Heart right ventricle (tissue), 16 donors: ENCODE measurements around the gene ERVK3-1. TPM values are rescaled to one million over a fixed set of nuclear protein-coding genes. Genes with fewer than 3 reads are reported as not detected.
"Not testable (repeated sequence)": the region's sequence is repeated elsewhere in the genome, so short reads cannot be mapped to it uniquely, and the experiment has no call there.

Experiments
- ATAC-seq, 8 donors: fragments of 200-7000 bp; cut with Tn5 transposase; one replicate each; pipeline ENCODE4 v1.9.1; 2020; ENCODE audit warnings: mild to moderate bottlenecking in 8 of 8, moderate library complexity in 8 of 8, moderate number of reproducible peaks in 1 of 8
- DNase-seq, 2 donors: peaks; one replicate each; pipeline ENCODE4 v3.0.0-alpha.2; 2020
- H3K27ac ChIP-seq, 10 donors: fragments of 200-600 bp; sonication (generic) in 2 of 10; one replicate each; pipeline versions ENCODE4 v1.5.0 to v1.8.0; 2020 to 2022; ENCODE audit warnings: mild to moderate bottlenecking in 3 of 10
- H3K27me3 ChIP-seq, 7 donors: fragments of 200-600 bp; one replicate each; pipeline ENCODE4 v1.8.0; 2021 to 2022; ENCODE audit warnings: mild to moderate bottlenecking in 2 of 7
- H3K36me3 ChIP-seq, 9 donors: fragments of 200-600 bp; sonication (generic) in 1 of 9; one replicate each; pipeline versions ENCODE4 v1.5.0 to v1.8.0; 2020 to 2022; ENCODE audit warnings: mild to moderate bottlenecking in 2 of 9
- H3K4me1 ChIP-seq, 9 donors: fragments of 200-600 bp; sonication (generic) in 1 of 9; one replicate each; pipeline versions ENCODE4 v1.5.0 to v1.8.0; 2020 to 2022; ENCODE audit warnings: mild to moderate bottlenecking in 4 of 9
- H3K4me3 ChIP-seq, 10 donors: fragments of 200-600 bp; sonication (generic) in 2 of 10; one replicate each; pipeline versions ENCODE4 v1.5.0 to v1.8.0; 2020 to 2022; ENCODE audit warnings: mild to moderate bottlenecking in 7 of 10, moderate library complexity in 2 of 10
- H3K9me3 ChIP-seq, 11 donors: fragments of 200-600 bp in 10 of 11; sonication (generic) in 2 of 11; one replicate each; pipeline versions ENCODE4 v1.5.0 to v1.8.0; 2013 to 2022; ENCODE audit warnings: mild to moderate bottlenecking in 2 of 11, control low read depth in 1 of 11, moderate library complexity in 1 of 11
- WGBS, 2 donors: extraction: QIAGEN DNeasy Blood & Tissue Kit; methylation state at CpG; one replicate each; pipeline ENCODE4 v1.1.7; 2013; ENCODE audit warnings: inconsistent platforms in 1 of 2; 5-methylcytosine and 5-hydroxymethylcytosine counted together
- intact Hi-C, 10 donors: fragments of 100-400 bp; cut with DNase I; formaldehyde crosslinking; loops; one replicate each; pipeline versions ENCODE4 v1.11.1 to v1.14.2; 2022
- long read RNA-seq, 3 donors: library from polyadenylated mRNA; unstranded; transcript quantifications; one replicate each; pipeline ENCODE4 v2.0.0, GENCODE V29; 2020 to 2021
- polyA plus RNA-seq, 2 donors: library from polyadenylated mRNA; stranded (reverse); fragments of 200-250 nt; gene quantifications; one replicate each; pipeline ENCODE4 v1.2.3, GENCODE V29; 2013
- total RNA-seq, 10 donors: library from RNA; stranded (reverse); fragmentation: NEBNext Ultra II Directional in 3 of 10; extraction: Animal tissue kit (Norgen Biotek cat#: 25700) in 3 of 10; gene quantifications; one replicate each; pipeline versions ENCODE4 v1.2.1 to v1.2.4, GENCODE V29; 2021 to 2023
- TF ChIP-seq, protein P1 (sequence below), 9 donors: fragments of 200-600 bp; sonication (generic) in 2 of 9; IDR thresholded peaks; one replicate each; pipeline versions ENCODE4 v1.5.0 to v1.8.0; 2021 to 2022; ENCODE audit warnings: antibody characterized with exemption in 9 of 9, mild to moderate bottlenecking in 5 of 9, moderate library complexity in 1 of 9
- donor health status: Arrhythmogenic right ventricular cardiomyopathy.
- donor health status: ischemic (EF 13 %, LVEDD 7.1; RV severe dilation, severe dysfunction).
- donor health status: healthy with polysubstance abuse.
- donor health status: DM: no; HTN: yes; CAD: no.
- donor health status: DM: no; HTN: no; CAD: no.
- donor health status: ischemic (EF 25% LVEDD 6.9; RV normal size, moderate dysfunction).
- donor health status: ischemic (EF 25% LVEDD 5.7; RV mildly dilated, moderate dysfunction).
- donor health status: healthy.
- donor health status: DM: yes; HTN: yes; CAD: no.
- donor health status: Ischemic cardiomyopathy.
- donor health status: ischemic (EF 35%, LVEDD 5.7; RV mildly dilated, moderate dysfunction).
- donor health status: nonischemic (EF 11% LVEDD 7.7; RV severe dilation, severe dysfunction).
- donor health status: DM: yes; HTN: yes; CAD: no.
- donor health status: PGD.
- donor health status: ischemic (EF 29% LVEDD 5.4; RV normal size, mild dysfunction).
- donor health status: nonischemic (EF 23%, LVEDD 6.1; RV moderate dilation, normal function).

The ERVK3-1 gene, protein sequence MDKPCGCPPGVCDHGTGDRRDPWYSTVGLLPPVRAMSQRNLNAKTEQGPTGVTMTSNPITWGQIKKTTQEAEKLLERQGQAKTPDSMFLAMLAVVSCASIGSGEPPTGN
- total RNA-seq, result 10 to 100 TPM; 14.4 to 28.7 (median 17.7) TPM
- 10 to 100 TPM; 28.6 to 57.5 TPM for polyA plus RNA-seq
- long read RNA-seq, donor 1, transcript ERVK3-1-201 (4 exons, 1,469 nt), result major isoform, 17 of 23 reads
- long read RNA-seq, donor 1, partial matches to known transcripts, result 0 of 23 reads
- long read RNA-seq, donor 1, other reads (novel, unspliced or antisense), result 3 of 23 reads
- long read RNA-seq, donor 2, transcript ERVK3-1-201 (4 exons, 1,469 nt), result major isoform, 13 of 20 reads
- long read RNA-seq, donor 2, partial matches to known transcripts, result 0 of 20 reads
- long read RNA-seq, donor 2, other reads (novel, unspliced or antisense), result 2 of 20 reads
- long read RNA-seq, donor 3, transcript ERVK3-1-201 (4 exons, 1,469 nt), result major isoform, 10 of 18 reads
- long read RNA-seq, donor 3, partial matches to known transcripts, result 0 of 18 reads
- long read RNA-seq, donor 3, other reads (novel, unspliced or antisense), result 1 of 18 reads

DNA sequence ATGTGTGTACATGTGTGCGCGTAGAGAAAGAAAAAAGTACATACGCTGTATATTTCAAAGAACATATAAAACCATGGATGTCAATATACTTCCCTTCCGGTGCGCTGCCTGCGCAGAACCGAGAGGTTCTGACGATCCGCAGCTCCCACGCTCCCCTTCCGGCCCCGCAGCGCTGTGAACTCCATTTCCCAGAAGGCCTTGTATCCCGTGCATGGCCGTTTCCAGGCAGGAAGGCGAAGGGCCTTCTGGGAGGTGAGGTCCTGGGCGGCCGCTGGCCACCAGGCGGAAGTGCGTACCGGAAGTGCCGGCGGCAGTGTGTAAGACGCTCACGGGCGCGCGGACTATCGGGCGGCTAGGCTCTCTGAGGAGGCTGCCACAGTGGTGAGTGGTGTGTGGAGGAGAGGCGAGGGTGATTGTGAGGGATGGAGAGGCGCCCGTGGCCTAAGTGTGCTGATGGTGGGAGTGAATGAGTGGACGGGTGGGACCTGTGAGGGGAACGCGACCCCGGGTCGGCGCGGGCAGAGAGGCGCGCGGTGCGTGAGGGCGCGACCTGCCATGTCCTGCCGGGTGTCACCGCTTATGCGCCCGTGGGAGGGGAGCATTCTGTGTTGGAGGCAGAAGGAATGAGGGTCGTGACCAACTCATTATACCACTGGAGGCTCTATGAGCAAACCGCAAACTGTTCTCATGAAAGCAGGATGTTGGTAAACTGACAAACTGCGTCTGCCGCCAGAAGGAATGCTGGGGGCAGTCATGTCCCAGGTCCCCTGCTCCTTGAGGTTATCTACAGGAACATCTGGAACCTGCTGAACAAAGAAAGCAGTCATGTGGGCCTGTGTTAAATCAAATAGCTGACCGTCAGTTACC, at the start of gene ERVK3-1:
Gene ERVK3-1 (plus strand): TSS at position 313 of the 867 bp plus-strand sequence. CDS start 6,792 bp downstream, outside the sequence.
- H3K9me3 ChIP-seq, result peaks cover 0 to 15% (median 0%) of the 10 kb centered on the region in 11 donors
- peaks cover 0 to 55% (median 22%) of the 10 kb centered on the region in 9 donors for H3K36me3 ChIP-seq
- TF ChIP-seq, protein P1, sequence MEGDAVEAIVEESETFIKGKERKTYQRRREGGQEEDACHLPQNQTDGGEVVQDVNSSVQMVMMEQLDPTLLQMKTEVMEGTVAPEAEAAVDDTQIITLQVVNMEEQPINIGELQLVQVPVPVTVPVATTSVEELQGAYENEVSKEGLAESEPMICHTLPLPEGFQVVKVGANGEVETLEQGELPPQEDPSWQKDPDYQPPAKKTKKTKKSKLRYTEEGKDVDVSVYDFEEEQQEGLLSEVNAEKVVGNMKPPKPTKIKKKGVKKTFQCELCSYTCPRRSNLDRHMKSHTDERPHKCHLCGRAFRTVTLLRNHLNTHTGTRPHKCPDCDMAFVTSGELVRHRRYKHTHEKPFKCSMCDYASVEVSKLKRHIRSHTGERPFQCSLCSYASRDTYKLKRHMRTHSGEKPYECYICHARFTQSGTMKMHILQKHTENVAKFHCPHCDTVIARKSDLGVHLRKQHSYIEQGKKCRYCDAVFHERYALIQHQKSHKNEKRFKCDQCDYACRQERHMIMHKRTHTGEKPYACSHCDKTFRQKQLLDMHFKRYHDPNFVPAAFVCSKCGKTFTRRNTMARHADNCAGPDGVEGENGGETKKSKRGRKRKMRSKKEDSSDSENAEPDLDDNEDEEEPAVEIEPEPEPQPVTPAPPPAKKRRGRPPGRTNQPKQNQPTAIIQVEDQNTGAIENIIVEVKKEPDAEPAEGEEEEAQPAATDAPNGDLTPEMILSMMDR (IDR thresholded peaks at IDR 0.05), result peak in 6 of 9 donors; percentile 12 to 27 (median 17)
- H3K4me1 ChIP-seq, result peaks cover 3 to 24% (median 18%) of the 10 kb centered on the region in 9 donors
- peak; percentile 99 to 100 (median 100) for ATAC-seq
- H3K27ac ChIP-seq, result peak within 1 kb of the TSS; percentile 60 to 96 (median 91)
- intact Hi-C loops, result loop anchor here in 3 of 10 donors (1.0 to 10.0 kb wide), 5 partner anchors 58 to 122 kb away; partner anchors contain the start of genes ZNF274 (in 2 of the 3), ZNF497 (in 1 of the 3) and ZNF544 (in 1 of the 3)
- WGBS, 2 donors, result 1% methylated on average over 55 of the region's 55 CpGs
- DNase-seq, result peak; percentile 94 to 95
- H3K27me3 ChIP-seq, result no peaks in the 10 kb centered on the region
- H3K4me3 ChIP-seq, result peak within 1 kb of the TSS; percentile 50 to 97 (median 76)

DNA sequence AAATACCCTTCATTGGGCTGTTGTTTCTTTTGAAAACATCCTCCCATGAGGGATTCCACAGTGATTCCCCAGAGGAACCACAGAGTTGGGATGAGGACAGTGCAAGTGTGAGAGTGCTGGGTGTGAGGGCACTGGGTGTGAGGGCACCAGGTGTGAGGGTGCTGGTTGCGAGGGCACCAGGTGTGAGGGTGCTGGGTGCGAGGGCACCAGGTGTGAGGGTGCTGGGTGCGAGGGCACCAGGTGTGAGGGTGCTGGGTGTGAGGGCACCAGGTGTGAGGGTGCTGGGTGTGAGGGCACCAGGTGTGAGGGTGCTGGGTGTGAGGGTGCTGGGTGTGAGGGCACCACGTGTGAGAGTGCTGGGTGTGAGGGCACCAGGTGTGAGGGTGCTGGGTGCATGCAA, 46.9 kb upstream of the ERVK3-1 start:
- H3K36me3 ChIP-seq, result peaks cover 39 to 100% (median 98%) of the 10 kb centered on the region in 9 donors
- 92 to 97% methylated on average over 3 to 4 of the region's 4 CpGs for WGBS, 2 donors

DNA sequence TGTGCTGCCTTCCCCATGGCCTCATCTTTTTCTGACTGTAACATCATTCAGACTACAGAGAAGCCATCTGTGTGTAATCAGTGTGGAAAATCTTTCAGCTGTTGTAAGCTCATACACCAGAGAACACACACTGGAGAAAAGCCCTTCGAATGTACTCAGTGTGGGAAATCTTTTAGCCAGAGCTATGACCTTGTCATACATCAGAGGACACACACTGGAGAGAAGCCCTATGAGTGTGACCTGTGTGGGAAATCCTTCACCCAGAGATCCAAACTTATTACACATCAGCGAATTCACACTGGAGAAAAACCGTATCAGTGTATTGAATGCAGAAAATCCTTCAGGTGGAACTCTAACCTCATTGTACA, 43.6 kb upstream of the ERVK3-1 start:
- intact Hi-C loops, result loop anchor here in 6 of 10 donors (5.0 to 10.0 kb wide), 3 partner anchors 57 to 277 kb away; no protein-coding TSS in a partner anchor
- 98 to 99% methylated on average over 3 of the region's 3 CpGs for WGBS, 2 donors

More for the DNA sequence above, 46.9 kb upstream of the ERVK3-1 start:
- not testable (repeated sequence) for H3K4me3 ChIP-seq, H3K27ac ChIP-seq, DNase-seq, ATAC-seq, H3K27me3 ChIP-seq, H3K4me1 ChIP-seq
- H3K9me3 ChIP-seq, result peaks cover 49 to 100% (median 100%) of the 10 kb centered on the region in 11 donors
- intact Hi-C loops, result loop anchor here in 2 of 10 donors (10.0 kb wide), 1 partner anchor 53 kb away; no protein-coding TSS in a partner anchor

More for the DNA sequence above, 43.6 kb upstream of the ERVK3-1 start:
- Histone ChIP-seq H3K27me3 (no peaks in the 10 kb centered on the region), H3K36me3 (peaks cover 28 to 100% (median 95%) of the 10 kb centered on the region in 9 donors), H3K9me3 (peaks cover 56 to 100% (median 100%) of the 10 kb centered on the region in 11 donors), H3K4me1 (no peaks in the 10 kb centered on the region), H3K27ac (no peak overlapping the region), H3K4me3 (no peak overlapping the region)
- DNase-seq, result no peak
- TF ChIP-seq, protein P1 (IDR thresholded peaks at IDR 0.05), result no peak
- no peak for ATAC-seq
